GM12878 (cell line): ENCODE measurements around the gene TYW1. TPM values are rescaled to one million over a fixed set of nuclear protein-coding genes. Genes with fewer than 3 reads are reported as not detected.
"Not testable (repeated sequence)": the region's sequence is repeated elsewhere in the genome, so short reads cannot be mapped to it uniquely, and the experiment has no call there.

Source experiments
- ATAC-seq: fragments of 200-7000 bp; cut with Tn5 transposase; 3 replicates; pipeline ENCODE4 v1.9.1; 2020; ENCODE audit warnings: mild to moderate bottlenecking, moderate library complexity
- BruUV-seq: library from RNA; stranded (reverse); fragments of 400-500 nt; replicated peaks from 2 replicates; lab custom pipeline; 2021; lab: Mats Ljungman, UMichigan
- CTCF ChIA-PET: fragments of 300-600 bp; sonication (Branson Sonifier 250); formaldehyde crosslinking; extraction: SDS; loops from one replicate; lab custom pipeline; 2021; ENCODE audit warnings: inconsistent platforms; lab: Yijun Ruan, JAX
- POLR2A ChIA-PET: fragments of 350-600 bp; formaldehyde crosslinking; extraction: SDS; loops from one replicate; lab custom pipeline; 2021; ENCODE audit warnings: inconsistent platforms; lab: Charles Lee
- RAD21 ChIA-PET: fragments of 300-600 bp; sonication (Branson Sonifier 250); formaldehyde crosslinking; loops from one replicate; lab custom pipeline; 2023; ENCODE audit warnings: antibody characterized with exemption; ENCODE audit not compliant: unreplicated experiment; lab: Charles Lee
- SMC1A ChIA-PET: fragments of 300-600 bp; sonication (Branson Sonifier 250); formaldehyde crosslinking; loops from one replicate; lab custom pipeline; 2023; ENCODE audit not compliant: unreplicated experiment, uncharacterized antibody; lab: Charles Lee
- DNase-seq: peaks from one replicate; pipeline ENCODE4 v3.0.0-alpha.2; 2011; ENCODE audit warnings: low read depth, low spot score
- FAIRE-seq: peaks from 3 replicates; lab custom pipeline; 2011; peaks lifted over from hg19 to GRCh38; lab: Jason Lieb, UNC
- H2AFZ ChIP-seq: 2 replicates; pipeline ENCODE4 v1.6.0; 2011; ENCODE audit warnings: low read depth, low read length, control low read depth; ENCODE audit not compliant: control insufficient read depth
- H3K27ac ChIP-seq: 2 replicates; pipeline ENCODE4 v1.5.1; 2011; ENCODE audit warnings: control low read depth; ENCODE audit not compliant: control insufficient read depth, insufficient read depth
- H3K27me3 ChIP-seq, 2 experiments: replicated peaks in 1 of 2; 2 replicates each; pipeline versions ENCODE4 v1.6.0 to v1.6.1; 2011; ENCODE audit warnings: low read length in 1 of 2; ENCODE audit not compliant: control insufficient read depth in 2 of 2, insufficient read depth in 2 of 2
- H3K36me3 ChIP-seq, 2 experiments: 2 replicates each; pipeline ENCODE4 v1.5.1; 2011; ENCODE audit warnings: low read length in 1 of 2; ENCODE audit not compliant: control insufficient read depth in 2 of 2, insufficient read depth in 2 of 2
- H3K4me1 ChIP-seq: 2 replicates; pipeline ENCODE4 v1.6.1; 2011; ENCODE audit warnings: mild to moderate bottlenecking, low read length, moderate library complexity, mixed read lengths; ENCODE audit not compliant: control insufficient read depth, insufficient read depth
- H3K4me2 ChIP-seq: 2 replicates; pipeline ENCODE4 v1.6.0; 2011; ENCODE audit warnings: control low read depth; ENCODE audit not compliant: control insufficient read depth, insufficient read depth
- H3K4me3 ChIP-seq: fragments of 200-600 bp; sonication (generic); 2 replicates; pipeline ENCODE4 v1.5.1; 2016
- H3K79me2 ChIP-seq: 2 replicates; pipeline ENCODE4 v1.6.0; 2011; ENCODE audit warnings: low read length; ENCODE audit not compliant: control insufficient read depth, insufficient read depth
- H3K9ac ChIP-seq: 2 replicates; pipeline ENCODE4 v1.8.0; 2011; ENCODE audit warnings: low read length, control low read depth, mixed read lengths; ENCODE audit not compliant: control insufficient read depth, insufficient read depth
- H3K9me3 ChIP-seq: replicated peaks from 3 replicates; pipeline ENCODE4 v1.5.1; 2011; ENCODE audit warnings: mild to moderate bottlenecking, low read length; ENCODE audit not compliant: control insufficient read depth, insufficient read depth
- H4K20me1 ChIP-seq: 2 replicates; pipeline ENCODE4 v1.6.0; 2011; ENCODE audit not compliant: control insufficient read depth, insufficient read depth
- RAD21 ChIP-seq: IDR thresholded peaks from 2 replicates; pipeline ENCODE4 v1.6.1; 2011; ENCODE audit warnings: mild to moderate bottlenecking, low read depth, low read length, moderate library complexity; ENCODE audit not compliant: insufficient read depth
- whole genome bisulfite sequencing: methylation state at CpG from one replicate; pipeline ENCODE4 v1.1.6; 2016; ENCODE audit warnings: low lambda C conversion rate; ENCODE audit not compliant: insufficient replicate concordance, insufficient coverage; ENCODE audit errors: missing lambda C conversion rate; 5-methylcytosine and 5-hydroxymethylcytosine counted together
- in situ Hi-C: fragments of 300-500 bp; cut with MboI; formaldehyde crosslinking; loops from 9 replicates; pipeline ENCODE4 v1.14.3; 2018; ENCODE audit warnings: mixed read lengths
- intact Hi-C: fragments of 100-400 bp; cut with micrococcal nuclease; formaldehyde crosslinking; loops from one replicate; pipeline ENCODE4 v1.14.2; 2022; ENCODE audit not compliant: unreplicated experiment
- polyA plus RNA-seq, 11 experiments: library from polyadenylated mRNA; depleted of rRNA in 4 of 11; unstranded in 6 of 11; stranded (reverse) in 5 of 11; fragments of >200 nt; fragmentation: Nextera tagmentation in 4 of 11; fragmentation: Illumina TruSeq in 1 of 11; extraction: Ambion mirVana in 4 of 11; extraction: Trizol in 1 of 11; gene quantifications; 1 replicate in 1 of 11; 2 replicates in 10 of 11; pipeline versions ENCODE4 v1.2.1 to v1.2.3, GENCODE V29; 2011 to 2016; ENCODE audit warnings: inconsistent platforms in 2 of 11, missing spikeins in 2 of 11, low read depth in 1 of 11
- total RNA-seq, 4 experiments: library from RNA; depleted of rRNA in 3 of 4; stranded (reverse); fragments of >200 nt in 3 of 4; fragmentation: Illumina TruSeq in 1 of 4; extraction: Trizol in 1 of 4; gene quantifications; 2 replicates each; pipeline versions ENCODE4 v1.2.1 to v1.2.3, GENCODE V29; 2013 to 2021
- TF ChIP-seq, protein P1 (sequence below), 3 experiments: IDR thresholded peaks in 2 of 3; conservative IDR thresholded peaks in 1 of 3; 2 replicates each; pipeline ENCODE4 v1.5.1; 2011; ENCODE audit warnings: low read depth in 3 of 3, low read length in 3 of 3, mild to moderate bottlenecking in 3 of 3, control low read depth in 2 of 3, moderate library complexity in 2 of 3, inconsistent platforms in 1 of 3, mixed read lengths in 1 of 3; ENCODE audit not compliant: control insufficient read depth in 2 of 3, insufficient read depth in 1 of 3; ENCODE audit errors: extremely low read depth in 1 of 3

TYW1 gene
- total and polyA plus RNA-seq, 10 of the 15 experiments (the other 5 are each of a cell fraction or from before 2014, with no cell fraction given): 11.3 to 29.0 (median 18.4) TPM

- BruUV-seq, ATAC-seq, RAD21 ChIA-PET, H2AFZ ChIP-seq, DNase-seq, H3K79me2 ChIP-seq, POLR2A ChIA-PET, FAIRE-seq, H3K9me3 ChIP-seq, H3K27me3 ChIP-seq, H3K4me3 ChIP-seq, SMC1A ChIA-PET, H3K4me1 ChIP-seq, H4K20me1 ChIP-seq, H3K4me2 ChIP-seq, H3K9ac ChIP-seq, CTCF ChIA-PET, H3K36me3 ChIP-seq, intact Hi-C loops, H3K27ac ChIP-seq: not testable (repeated sequence)
- in situ Hi-C loops: loop anchor here (25.0 kb wide), 1 partner anchor 276 kb away; no protein-coding TSS in a partner anchor
- 87% methylated on average over 9 of the region's 10 CpGs for WGBS
Observed at GRCh38 chr7:67036432-67037395, 40.1 kb downstream of the TYW1 start.

DNA sequence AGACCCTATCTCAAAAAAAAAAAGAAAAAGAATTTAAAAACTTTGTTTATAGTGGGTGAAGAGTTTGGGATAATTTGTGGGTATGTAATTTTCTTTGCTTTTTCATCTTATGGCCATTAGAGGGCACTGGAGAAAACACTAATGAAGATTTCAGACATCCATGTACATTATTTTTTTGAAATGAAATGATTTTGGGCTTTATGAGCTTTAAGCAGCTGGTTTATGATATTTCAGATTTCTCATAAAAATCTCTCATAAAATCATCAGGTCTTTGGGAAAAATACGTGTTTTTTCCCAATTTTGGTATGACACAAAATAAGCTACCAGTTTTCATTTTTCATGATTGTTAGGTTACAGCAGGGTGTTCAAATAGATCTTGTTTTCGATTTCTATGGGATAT lies 44.2 kb downstream of the TYW1 start:
- H3K36me3 ChIP-seq, H3K9me3 ChIP-seq, H3K4me2 ChIP-seq, H3K4me3 ChIP-seq, H4K20me1 ChIP-seq, H3K27me3 ChIP-seq, POLR2A ChIA-PET, H3K27ac ChIP-seq, H3K79me2 ChIP-seq, H3K4me1 ChIP-seq, H2AFZ ChIP-seq, DNase-seq, BruUV-seq, H3K9ac ChIP-seq: not testable (repeated sequence)
- intact Hi-C loops: loop anchor here (5.0 kb wide), 1 partner anchor 261 kb away; no protein-coding TSS in a partner anchor
- FAIRE-seq: peak; percentile 96
- TF ChIP-seq RAD21: 0 out of 2 replicates have a peak, but pooled peaks have one; percentile 32
- TF ChIP-seq, protein P1, sequence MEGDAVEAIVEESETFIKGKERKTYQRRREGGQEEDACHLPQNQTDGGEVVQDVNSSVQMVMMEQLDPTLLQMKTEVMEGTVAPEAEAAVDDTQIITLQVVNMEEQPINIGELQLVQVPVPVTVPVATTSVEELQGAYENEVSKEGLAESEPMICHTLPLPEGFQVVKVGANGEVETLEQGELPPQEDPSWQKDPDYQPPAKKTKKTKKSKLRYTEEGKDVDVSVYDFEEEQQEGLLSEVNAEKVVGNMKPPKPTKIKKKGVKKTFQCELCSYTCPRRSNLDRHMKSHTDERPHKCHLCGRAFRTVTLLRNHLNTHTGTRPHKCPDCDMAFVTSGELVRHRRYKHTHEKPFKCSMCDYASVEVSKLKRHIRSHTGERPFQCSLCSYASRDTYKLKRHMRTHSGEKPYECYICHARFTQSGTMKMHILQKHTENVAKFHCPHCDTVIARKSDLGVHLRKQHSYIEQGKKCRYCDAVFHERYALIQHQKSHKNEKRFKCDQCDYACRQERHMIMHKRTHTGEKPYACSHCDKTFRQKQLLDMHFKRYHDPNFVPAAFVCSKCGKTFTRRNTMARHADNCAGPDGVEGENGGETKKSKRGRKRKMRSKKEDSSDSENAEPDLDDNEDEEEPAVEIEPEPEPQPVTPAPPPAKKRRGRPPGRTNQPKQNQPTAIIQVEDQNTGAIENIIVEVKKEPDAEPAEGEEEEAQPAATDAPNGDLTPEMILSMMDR (IDR thresholded peaks at IDR 0.05 in 2 of 3, conservative IDR thresholded peaks at IDR 0.05 in 1 of 3; ENCODE audit: control insufficient read depth in 2 of 3, extremely low read depth in 1 of 3, insufficient read depth in 1 of 3, low read depth in 3 of 3, low read length in 3 of 3): peak in 2 of 3 experiments; percentile 15 to 17; a peak in 2 of 6 replicates
- ChIA-PET CTCF (interaction anchor here (0.6 to 1.9 kb wide), 15 partner anchors 12 to 593 kb away, joined by 3 to 7 read pairs (median 3); no protein-coding TSS in a partner anchor), RAD21 (interaction anchor here (1.1 to 2.0 kb wide), 6 partner anchors 54 to 337 kb away, joined by 3 to 10 read pairs (median 4); no protein-coding TSS in a partner anchor), SMC1A (interaction anchor here (0.6 to 1.7 kb wide), 6 partner anchors 200 to 337 kb away, joined by 3 to 11 read pairs (median 3); no protein-coding TSS in a partner anchor)
- peak; percentile 55 for ATAC-seq
- in situ Hi-C loops: loop anchor here (25.0 kb wide), 1 partner anchor 271 kb away; no protein-coding TSS in a partner anchor
- 30% methylated on average over 2 of the region's 2 CpGs for WGBS
